Activated naive CD4-positive, alpha-beta T cell treated with anti-CD3 and anti-CD28 coated beads for 36 hours (primary cell): ENCODE results near the gene PPP1R1B. TPM values are rescaled to one million over a fixed set of nuclear protein-coding genes. Genes with fewer than 3 reads are reported as not detected.
"Not testable (repeated sequence)": the region's sequence is repeated elsewhere in the genome, so short reads cannot be mapped to it uniquely, and the experiment has no call there.

Experiments
- CTCF ChIA-PET: fragments of 350-600 bp; sonication (Branson Sonifier 250); formaldehyde crosslinking; loops from one replicate; lab custom pipeline; 2021; ENCODE audit warnings: antibody characterized with exemption; lab: Charles Lee
- DNase-seq: peaks from one replicate; pipeline ENCODE4 v3.0.0-alpha.2; 2020
- H3K27ac Mint-ChIP-seq: one replicate; pipeline ENCODE4 v1.8.0; 2021; ENCODE audit warnings: mild to moderate bottlenecking, mixed read lengths
- H3K27me3 Mint-ChIP-seq: one replicate; pipeline ENCODE4 v1.8.0; 2021; ENCODE audit warnings: low read depth, mixed read lengths
- H3K36me3 Mint-ChIP-seq: one replicate; pipeline ENCODE4 v1.8.0; 2021; ENCODE audit warnings: low read depth, mixed read lengths
- H3K4me1 Mint-ChIP-seq: one replicate; pipeline ENCODE4 v1.8.0; 2021; ENCODE audit warnings: low read depth, mixed read lengths
- H3K4me3 Mint-ChIP-seq: one replicate; pipeline ENCODE4 v1.8.0; 2021; ENCODE audit warnings: mild to moderate bottlenecking, moderate library complexity, mixed read lengths
- H3K9me3 Mint-ChIP-seq: one replicate; pipeline ENCODE4 v1.8.0; 2021; ENCODE audit warnings: mixed read lengths
- intact Hi-C: fragments of 100-400 bp; cut with micrococcal nuclease; formaldehyde crosslinking; loops from one replicate; pipeline ENCODE4 v1.15.1; 2023
- total RNA-seq, 2 experiments: library from RNA; stranded (reverse); gene quantifications; one replicate each; pipeline ENCODE4 v1.2.3, GENCODE V29; 2021

PPP1R1B gene
- under 1 TPM in 1 of 2 experiments, not detected in 1; 0.14 TPM for total RNA-seq

- Mint-ChIP-seq H3K27me3 (peaks cover 30% of the 10 kb centered on the region), H3K4me3 (peak within 1 kb of the TSS; percentile 54), H3K27ac (no peak within 1 kb of the TSS), H3K36me3 (no peaks in the 10 kb centered on the region), H3K4me1 (peaks cover 32% of the 10 kb centered on the region), H3K9me3 (no peaks in the 10 kb centered on the region)
- DNase-seq = peak; percentile 48
- intact Hi-C loops = no loop called here
- CTCF ChIA-PET = interaction anchor here (0.8 to 8.4 kb wide), 4 partner anchors 10 to 284 kb away, joined by 3 to 213 read pairs (median 24); partner anchors contain the start of gene STARD3
Observed at GRCh38 chr17:39626171-39627046, at the start of gene PPP1R1B. TSS of gene PPP1R1B (plus strand) at chr17:39626952. CDS start at chr17:39627393, 441 bp downstream.

DNA sequence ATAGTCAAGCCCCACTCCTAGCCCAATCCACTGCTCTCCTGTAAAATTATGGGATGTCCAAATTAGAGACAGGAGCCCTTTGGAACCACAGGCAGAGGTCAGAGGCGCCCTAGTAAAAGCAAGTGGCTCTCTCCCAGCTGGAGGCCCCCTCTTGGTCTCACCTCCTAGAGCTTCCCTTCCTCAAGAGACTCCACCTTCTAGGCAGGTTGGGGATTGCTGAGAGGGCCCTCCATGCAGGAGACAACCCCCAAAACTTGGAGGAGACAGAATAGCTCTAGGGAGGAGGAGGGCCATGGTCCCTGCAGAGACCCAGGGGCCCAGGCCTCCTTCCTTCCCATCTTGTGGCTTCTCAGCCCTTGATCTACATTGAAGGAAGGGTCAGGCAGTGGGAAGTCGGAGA lies 48.5 kb upstream of the PPP1R1B start:
- Mint-ChIP-seq H3K27ac (no peak overlapping the region), H3K27me3 (peaks cover 10% of the 10 kb centered on the region)

GRCh38 chr17:39579318-39580081 lies 47.3 kb upstream of the PPP1R1B start:
- Mint-ChIP-seq H3K36me3 (no peaks in the 10 kb centered on the region), H3K4me3 (no peak overlapping the region), H3K4me1 (no peaks in the 10 kb centered on the region), H3K27me3 (peaks cover 7% of the 10 kb centered on the region), H3K27ac (no peak overlapping the region), H3K9me3 (no peaks in the 10 kb centered on the region)
- intact Hi-C loops = no loop called here
- CTCF ChIA-PET = interaction anchor here (1.6 kb wide), 1 partner anchor 42 kb away, joined by 5 read pairs; no protein-coding TSS in a partner anchor
- DNase-seq = no peak

More for the DNA sequence above, 48.5 kb upstream of the PPP1R1B start:
- no peak for DNase-seq
- Mint-ChIP-seq H3K9me3 (no peaks in the 10 kb centered on the region), H3K36me3 (no peaks in the 10 kb centered on the region), H3K4me1 (peaks cover 3% of the 10 kb centered on the region), H3K4me3 (no peak overlapping the region)
- CTCF ChIA-PET = interaction anchor here (0.8 to 1.6 kb wide), 2 partner anchors 42 to 43 kb away, joined by 3 to 5 read pairs; no protein-coding TSS in a partner anchor
- intact Hi-C loops = no loop called here

GRCh38 chr17:39580082-39580468 lies 46.7 kb upstream of the PPP1R1B start:
- intact Hi-C loops = no loop called here
- H3K9me3 Mint-ChIP-seq = no peaks in the 10 kb centered on the region
- CTCF ChIA-PET = interaction anchor here (1.6 kb wide), 1 partner anchor 42 kb away, joined by 5 read pairs; no protein-coding TSS in a partner anchor
- no peaks in the 10 kb centered on the region for H3K4me1 Mint-ChIP-seq
- no peak overlapping the region for H3K4me3 Mint-ChIP-seq
- H3K27ac Mint-ChIP-seq = no peak overlapping the region
- no peak for DNase-seq
- no peaks in the 10 kb centered on the region for H3K36me3 Mint-ChIP-seq
- H3K27me3 Mint-ChIP-seq = peaks cover 2% of the 10 kb centered on the region

- CTCF ChIA-PET = no interaction called here
Observed at GRCh38 chr17:39581071-39581758, 45.5 kb upstream of the PPP1R1B start.

GRCh38 chr17:39581759-39582085 lies 45.0 kb upstream of the PPP1R1B start:
- DNase-seq = no peak
- intact Hi-C loops = no loop called here
- H3K4me1 Mint-ChIP-seq = no peaks in the 10 kb centered on the region
- no peak overlapping the region for H3K4me3 Mint-ChIP-seq
- H3K9me3 Mint-ChIP-seq = no peaks in the 10 kb centered on the region
- no peaks in the 10 kb centered on the region for H3K27me3 Mint-ChIP-seq
- H3K27ac Mint-ChIP-seq = no peak overlapping the region
- CTCF ChIA-PET = no interaction called here
- no peaks in the 10 kb centered on the region for H3K36me3 Mint-ChIP-seq

More at GRCh38 chr17:39581071-39581758, 45.5 kb upstream of the PPP1R1B start:
- Mint-ChIP-seq H3K36me3 (no peaks in the 10 kb centered on the region), H3K27me3 (no peaks in the 10 kb centered on the region), H3K9me3 (no peaks in the 10 kb centered on the region), H3K4me3 (no peak overlapping the region), H3K4me1 (no peaks in the 10 kb centered on the region), H3K27ac (no peak overlapping the region)
- intact Hi-C loops = no loop called here
- no peak for DNase-seq

DNA sequence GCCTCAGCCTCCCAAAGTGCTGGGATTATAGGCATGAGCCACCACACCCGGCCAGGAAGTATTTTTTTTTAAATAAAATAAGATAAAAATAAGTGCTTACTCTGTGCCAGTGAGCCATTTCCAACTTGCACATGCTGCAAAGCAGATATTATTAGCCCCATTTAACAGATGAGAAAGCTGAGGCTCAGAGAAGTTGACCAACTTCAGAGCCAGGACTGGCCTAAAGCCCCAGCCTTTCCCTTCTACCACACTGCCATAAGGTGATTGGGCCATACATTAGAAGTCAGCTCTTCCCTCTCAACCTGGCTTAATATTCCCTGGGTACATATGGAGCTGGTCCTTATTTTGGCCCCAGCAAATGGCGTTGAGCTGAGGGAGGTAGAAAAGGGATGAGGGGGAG lies 44.1 kb upstream of the PPP1R1B start:
- CTCF ChIA-PET = interaction anchor here (1.5 kb wide), 1 partner anchor 34 kb away, joined by 3 read pairs; no protein-coding TSS in a partner anchor
- no peaks in the 10 kb centered on the region for H3K36me3 Mint-ChIP-seq
- no peak overlapping the region for H3K27ac Mint-ChIP-seq
- no peaks in the 10 kb centered on the region for H3K27me3 Mint-ChIP-seq
- H3K4me3 Mint-ChIP-seq = no peak overlapping the region
- H3K9me3 Mint-ChIP-seq = no peaks in the 10 kb centered on the region
- no peaks in the 10 kb centered on the region for H3K4me1 Mint-ChIP-seq
- intact Hi-C loops = no loop called here
- DNase-seq = no peak

- H3K27ac Mint-ChIP-seq, intact Hi-C loops, H3K4me3 Mint-ChIP-seq, H3K36me3 Mint-ChIP-seq, H3K9me3 Mint-ChIP-seq, H3K4me1 Mint-ChIP-seq, DNase-seq: not testable (repeated sequence)
- CTCF ChIA-PET = interaction anchor here (1.2 to 2.1 kb wide), 2 partner anchors 30 to 45 kb away, joined by 3 to 4 read pairs; no protein-coding TSS in a partner anchor
- H3K27me3 Mint-ChIP-seq = peaks cover 29% of the 10 kb centered on the region
Observed at GRCh38 chr17:39590180-39590579, 36.6 kb upstream of the PPP1R1B start.

GRCh38 chr17:39591958-39592954 lies 34.5 kb upstream of the PPP1R1B start:
- peaks cover 45% of the 10 kb centered on the region for H3K27me3 Mint-ChIP-seq
- no peaks in the 10 kb centered on the region for H3K9me3 Mint-ChIP-seq
- peak; percentile 59 for DNase-seq
- CTCF ChIA-PET = interaction anchor here (0.7 kb wide), 1 partner anchor 28 kb away, joined by 5 read pairs; no protein-coding TSS in a partner anchor
- no peak overlapping the region for H3K27ac Mint-ChIP-seq
- intact Hi-C loops = no loop called here
- peaks cover 7% of the 10 kb centered on the region for H3K4me1 Mint-ChIP-seq
- no peaks in the 10 kb centered on the region for H3K36me3 Mint-ChIP-seq
- H3K4me3 Mint-ChIP-seq = no peak overlapping the region

DNA sequence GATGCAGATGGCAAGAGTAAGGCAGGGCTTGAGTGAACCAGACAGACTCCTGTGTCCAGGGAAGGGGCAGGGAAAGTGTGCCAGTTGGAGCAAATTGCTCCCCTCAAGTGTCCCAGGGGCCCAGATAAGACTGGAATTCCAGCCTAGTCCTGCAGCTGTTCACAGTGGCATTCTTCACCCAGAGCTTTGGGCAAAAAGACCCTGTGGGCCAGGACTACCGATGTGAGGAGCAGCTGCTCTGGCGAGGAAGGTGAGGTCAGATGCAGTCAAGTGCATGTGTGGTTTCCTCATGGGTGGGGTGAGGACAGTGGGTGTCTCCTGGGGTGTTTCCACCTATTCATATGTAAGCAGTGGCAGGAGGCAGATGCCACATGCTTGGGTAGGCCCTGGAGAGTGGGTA lies 33.4 kb upstream of the PPP1R1B start:
- intact Hi-C loops = no loop called here
- no peak overlapping the region for H3K4me3 Mint-ChIP-seq
- H3K9me3 Mint-ChIP-seq = no peaks in the 10 kb centered on the region
- CTCF ChIA-PET = interaction anchor here (0.6 kb wide), 2 partner anchors 434 to 492 kb away, joined by 3 to 5 read pairs; no protein-coding TSS in a partner anchor
- DNase-seq = no peak
- H3K27me3 Mint-ChIP-seq = peaks cover 55% of the 10 kb centered on the region
- no peaks in the 10 kb centered on the region for H3K36me3 Mint-ChIP-seq
- H3K4me1 Mint-ChIP-seq = peaks cover 16% of the 10 kb centered on the region
- H3K27ac Mint-ChIP-seq = no peak overlapping the region

DNA sequence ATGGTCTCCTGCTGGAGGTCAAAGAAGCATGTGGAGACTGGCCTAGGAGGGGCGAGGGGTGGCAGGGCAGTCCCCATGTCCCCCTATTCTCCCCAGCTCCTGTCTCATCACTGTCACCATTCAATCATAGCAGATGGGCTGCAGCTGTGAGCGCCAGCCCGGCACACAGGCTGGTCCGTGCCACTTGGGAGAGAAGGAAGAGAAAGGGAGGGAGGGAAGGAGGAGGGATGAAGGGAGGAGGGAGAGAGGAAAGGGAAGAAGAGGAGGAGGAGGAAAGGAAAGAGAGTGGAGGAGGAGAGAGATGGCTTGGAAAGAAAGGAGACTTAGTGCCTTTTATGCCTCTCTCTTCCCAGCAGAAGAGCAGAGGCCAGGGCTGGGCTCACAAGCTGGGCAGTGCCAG lies 31.5 kb upstream of the PPP1R1B start:
- H3K36me3 Mint-ChIP-seq = no peaks in the 10 kb centered on the region
- no peak overlapping the region for H3K4me3 Mint-ChIP-seq
- no peak overlapping the region for H3K27ac Mint-ChIP-seq
- H3K9me3 Mint-ChIP-seq = no peaks in the 10 kb centered on the region
- H3K27me3 Mint-ChIP-seq = peaks cover 67% of the 10 kb centered on the region
- intact Hi-C loops = no loop called here
- CTCF ChIA-PET = interaction anchor here (1.3 kb wide), 1 partner anchor 27 kb away, joined by 3 read pairs; no protein-coding TSS in a partner anchor
- DNase-seq = no peak
- peaks cover 26% of the 10 kb centered on the region for H3K4me1 Mint-ChIP-seq
